HG02798 (cell line): ENCODE measurements around the gene CAMTA1.
"Not testable (repeated sequence)": the region's sequence is repeated elsewhere in the genome, so short reads cannot be mapped to it uniquely, and the experiment has no call there.

Experiments
- ATAC-seq: cut with Tn5 transposase; IDR thresholded peaks from one replicate; pipeline ENCODE4 v1.9.1; 2021; ENCODE audit warnings: mild to moderate bottlenecking; ENCODE audit not compliant: unreplicated experiment, poor library complexity

CAMTA1 gene, protein sequence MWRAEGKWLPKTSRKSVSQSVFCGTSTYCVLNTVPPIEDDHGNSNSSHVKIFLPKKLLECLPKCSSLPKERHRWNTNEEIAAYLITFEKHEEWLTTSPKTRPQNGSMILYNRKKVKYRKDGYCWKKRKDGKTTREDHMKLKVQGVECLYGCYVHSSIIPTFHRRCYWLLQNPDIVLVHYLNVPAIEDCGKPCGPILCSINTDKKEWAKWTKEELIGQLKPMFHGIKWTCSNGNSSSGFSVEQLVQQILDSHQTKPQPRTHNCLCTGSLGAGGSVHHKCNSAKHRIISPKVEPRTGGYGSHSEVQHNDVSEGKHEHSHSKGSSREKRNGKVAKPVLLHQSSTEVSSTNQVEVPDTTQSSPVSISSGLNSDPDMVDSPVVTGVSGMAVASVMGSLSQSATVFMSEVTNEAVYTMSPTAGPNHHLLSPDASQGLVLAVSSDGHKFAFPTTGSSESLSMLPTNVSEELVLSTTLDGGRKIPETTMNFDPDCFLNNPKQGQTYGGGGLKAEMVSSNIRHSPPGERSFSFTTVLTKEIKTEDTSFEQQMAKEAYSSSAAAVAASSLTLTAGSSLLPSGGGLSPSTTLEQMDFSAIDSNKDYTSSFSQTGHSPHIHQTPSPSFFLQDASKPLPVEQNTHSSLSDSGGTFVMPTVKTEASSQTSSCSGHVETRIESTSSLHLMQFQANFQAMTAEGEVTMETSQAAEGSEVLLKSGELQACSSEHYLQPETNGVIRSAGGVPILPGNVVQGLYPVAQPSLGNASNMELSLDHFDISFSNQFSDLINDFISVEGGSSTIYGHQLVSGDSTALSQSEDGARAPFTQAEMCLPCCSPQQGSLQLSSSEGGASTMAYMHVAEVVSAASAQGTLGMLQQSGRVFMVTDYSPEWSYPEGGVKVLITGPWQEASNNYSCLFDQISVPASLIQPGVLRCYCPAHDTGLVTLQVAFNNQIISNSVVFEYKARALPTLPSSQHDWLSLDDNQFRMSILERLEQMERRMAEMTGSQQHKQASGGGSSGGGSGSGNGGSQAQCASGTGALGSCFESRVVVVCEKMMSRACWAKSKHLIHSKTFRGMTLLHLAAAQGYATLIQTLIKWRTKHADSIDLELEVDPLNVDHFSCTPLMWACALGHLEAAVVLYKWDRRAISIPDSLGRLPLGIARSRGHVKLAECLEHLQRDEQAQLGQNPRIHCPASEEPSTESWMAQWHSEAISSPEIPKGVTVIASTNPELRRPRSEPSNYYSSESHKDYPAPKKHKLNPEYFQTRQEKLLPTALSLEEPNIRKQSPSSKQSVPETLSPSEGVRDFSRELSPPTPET (N-terminal part only)

GRCh38 chr1:6785318-6785727 lies at the start of gene CAMTA1:
CAMTA1 (plus strand) TSS chr1:6785454; CDS start chr1:6785531, 77 bp downstream.
- ATAC-seq: peak; percentile 78

- ATAC-seq: no peak
Measured at GRCh38 chr1:6738987-6739676, 46.1 kb upstream of the CAMTA1 start.

- ATAC-seq: not testable (repeated sequence)
Measured at GRCh38 chr1:6742676-6743188, 42.5 kb upstream of the CAMTA1 start.

DNA sequence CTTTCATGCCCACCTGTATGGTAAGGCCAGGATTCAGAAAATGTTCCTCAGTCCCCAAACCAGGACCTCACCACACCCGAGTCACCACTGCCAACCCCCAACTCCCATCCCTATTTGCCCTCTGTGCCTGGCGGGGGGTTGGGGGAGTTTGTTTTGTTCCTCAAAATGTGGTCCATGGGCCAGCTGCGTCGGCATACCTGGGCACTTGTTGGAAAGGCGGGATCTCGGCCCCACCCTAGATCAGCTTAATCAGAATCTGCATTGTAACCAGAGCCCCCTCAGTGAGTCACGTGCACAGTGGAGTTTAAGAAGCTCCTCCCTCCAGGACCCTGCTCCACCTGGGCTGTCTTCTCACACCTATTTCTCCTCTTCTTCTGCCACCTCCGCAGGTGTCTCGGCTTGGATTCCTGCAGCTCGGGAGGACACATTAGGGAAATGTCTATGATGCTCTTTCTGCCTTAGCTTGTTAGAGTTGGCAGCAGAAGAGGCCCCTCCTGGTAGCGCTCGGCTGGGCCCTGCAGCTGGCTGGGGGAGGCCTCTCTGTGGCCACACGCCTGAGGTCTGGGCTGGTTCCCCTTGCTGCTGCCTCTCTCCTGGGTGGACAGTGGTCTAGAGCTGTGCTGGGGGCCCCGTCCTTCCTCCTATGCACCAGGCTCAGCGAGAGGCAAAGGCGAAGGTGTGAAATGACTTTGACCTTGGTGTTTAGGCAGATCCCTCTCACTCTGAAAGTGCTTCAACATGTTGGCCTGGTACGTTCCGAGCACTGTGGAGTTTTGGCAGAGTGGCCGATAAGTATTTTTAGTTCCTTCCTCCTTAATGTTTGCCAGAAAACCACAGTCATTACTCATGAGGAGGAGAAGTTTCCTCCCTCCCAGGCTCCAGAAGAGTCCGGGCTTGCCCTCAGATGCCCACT lies 41.8 kb upstream of the CAMTA1 start:
- no peak for ATAC-seq

DNA sequence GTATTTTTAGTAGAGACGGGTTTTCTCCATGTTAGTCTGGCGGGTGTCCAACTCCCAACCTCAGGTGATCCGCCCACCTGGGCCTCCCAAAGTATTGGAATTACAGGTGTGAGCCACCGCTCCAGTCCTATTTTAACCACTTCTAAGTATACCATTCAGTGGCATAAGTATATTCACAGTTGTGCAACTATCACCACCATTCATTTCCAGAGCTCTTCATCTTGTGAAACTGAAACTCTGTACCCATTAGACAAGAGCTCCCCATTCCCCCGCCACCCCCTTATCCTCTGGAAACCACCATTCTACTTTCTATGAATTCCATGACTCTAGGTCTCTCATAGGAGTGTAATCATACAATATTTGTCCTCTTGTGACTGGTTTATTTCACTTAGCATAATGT lies 40.2 kb upstream of the CAMTA1 start:
- no peak for ATAC-seq

GRCh38 chr1:6747674-6748073 lies 37.6 kb upstream of the CAMTA1 start:
- no peak for ATAC-seq

GRCh38 chr1:6750490-6750889 lies 34.8 kb upstream of the CAMTA1 start:
- ATAC-seq: no peak

DNA sequence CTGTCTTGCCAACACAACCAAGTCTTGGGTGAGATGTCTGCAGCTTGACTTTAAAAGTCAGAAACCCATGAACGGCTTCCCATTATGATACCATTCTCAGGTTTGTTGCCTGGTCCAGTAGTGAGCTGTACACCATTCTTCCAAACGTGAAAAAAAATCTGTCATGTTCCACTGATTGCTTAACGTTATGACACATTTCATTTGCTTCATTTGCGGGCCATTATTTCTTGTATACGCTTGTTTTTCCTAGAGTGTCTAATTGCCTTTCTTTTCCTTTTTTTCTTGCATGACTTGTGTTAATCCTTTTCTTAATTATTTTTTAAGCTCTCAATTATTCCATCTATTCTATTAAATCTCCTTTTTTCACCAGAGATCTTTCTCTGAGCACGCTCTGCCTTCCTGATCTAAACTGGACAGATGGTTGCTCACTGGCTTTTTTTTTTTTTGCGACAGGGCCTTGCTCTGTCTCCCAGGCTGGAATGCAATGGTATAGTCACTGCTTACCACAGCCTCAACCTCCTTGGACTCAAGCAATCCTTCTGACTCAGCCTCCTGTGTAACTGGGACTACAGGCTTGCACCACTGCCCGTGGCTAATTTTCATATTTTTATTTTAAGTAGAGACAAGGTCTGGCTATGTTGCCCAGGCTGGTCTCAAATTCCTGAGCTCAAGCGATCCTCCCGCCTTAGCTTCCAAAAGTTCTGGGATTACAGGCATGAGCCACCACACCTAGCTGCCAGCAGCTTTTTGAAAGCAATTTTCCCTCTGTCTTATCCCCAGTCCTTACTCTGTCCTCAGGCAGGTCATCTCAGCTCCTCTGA lies 31.7 kb upstream of the CAMTA1 start:
- ATAC-seq: no peak

- ATAC-seq: no peak
Measured at GRCh38 chr1:6756457-6756856, 28.8 kb upstream of the CAMTA1 start.

DNA sequence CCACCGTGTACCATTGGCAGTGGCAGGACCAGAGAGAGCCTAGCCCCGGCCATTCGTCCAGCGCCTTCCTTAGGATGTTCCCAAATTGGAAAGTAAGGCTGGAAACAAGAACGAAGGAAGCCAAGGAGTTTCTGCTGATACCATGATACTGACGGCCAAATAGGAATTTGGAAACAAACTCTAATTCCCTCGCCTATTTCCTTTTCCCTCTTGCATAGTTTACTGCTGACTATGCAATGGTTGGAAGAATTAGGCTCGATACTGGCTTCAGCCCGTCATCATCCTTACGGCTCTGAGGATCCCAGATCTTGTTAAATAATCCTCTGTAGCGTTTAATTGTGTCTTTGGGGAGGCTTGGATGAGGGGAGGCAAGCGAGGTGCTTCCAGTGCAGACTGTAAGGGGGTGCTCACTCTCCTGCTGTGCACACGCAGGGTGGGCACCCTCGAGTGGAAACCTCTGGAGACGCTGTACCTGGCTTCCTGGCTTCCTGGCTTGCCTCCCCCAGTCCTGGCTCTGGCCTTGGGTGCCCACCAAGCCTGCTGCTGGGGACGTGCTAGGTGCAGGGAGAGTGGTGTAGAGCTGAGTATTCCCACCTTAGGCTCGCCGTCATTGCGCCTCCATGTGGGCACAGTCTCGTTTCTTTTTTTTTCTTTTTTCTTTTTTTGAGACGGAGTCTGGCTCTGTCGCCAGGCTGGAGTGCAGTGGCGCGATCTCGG lies 27.4 kb upstream of the CAMTA1 start:
- no peak for ATAC-seq

DNA sequence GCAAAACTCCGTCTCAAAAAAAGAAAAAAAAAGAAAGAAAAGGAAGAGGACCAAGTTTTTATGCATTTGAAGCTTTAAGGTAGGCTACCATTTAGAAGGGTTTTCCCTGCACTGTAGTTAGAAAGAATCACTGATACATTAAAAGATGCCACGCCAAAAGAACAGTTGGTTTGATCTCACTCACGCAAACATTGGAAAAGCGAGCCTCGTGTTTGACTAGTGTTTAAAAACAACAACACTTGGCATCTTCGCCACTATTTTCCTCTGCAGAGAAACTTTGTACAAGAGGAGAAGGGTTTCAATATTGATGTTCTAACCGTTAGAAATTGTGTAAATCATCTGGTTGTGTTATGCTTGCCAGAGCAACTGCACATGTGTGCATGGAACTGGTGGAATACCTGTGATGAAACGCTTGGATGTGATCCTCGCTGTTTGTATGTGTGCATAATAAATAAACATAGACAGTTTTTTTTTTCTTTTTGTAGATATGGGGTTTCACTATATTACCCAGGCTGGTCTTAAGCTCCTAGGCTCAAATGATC lies 24.0 kb upstream of the CAMTA1 start:
- no peak for ATAC-seq

DNA sequence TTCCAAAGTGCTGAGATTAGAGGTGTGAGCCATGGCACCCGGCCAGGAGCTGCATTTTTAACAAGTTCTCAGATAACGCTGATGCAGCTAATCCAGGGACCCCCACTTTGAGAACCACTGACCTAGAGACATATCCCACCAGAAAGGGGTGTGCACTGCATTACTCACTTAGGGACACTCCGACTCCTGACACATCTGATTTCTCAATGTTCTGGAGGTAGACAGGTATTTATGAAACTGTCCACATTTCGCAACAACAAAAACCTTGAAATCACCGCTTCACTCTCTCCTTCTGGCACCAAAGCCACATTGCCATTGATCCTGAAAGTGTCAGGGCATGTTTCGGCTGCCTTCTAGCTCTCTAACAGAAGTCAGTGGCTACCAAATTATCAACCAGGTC lies 23.2 kb upstream of the CAMTA1 start:
- no peak for ATAC-seq

DNA sequence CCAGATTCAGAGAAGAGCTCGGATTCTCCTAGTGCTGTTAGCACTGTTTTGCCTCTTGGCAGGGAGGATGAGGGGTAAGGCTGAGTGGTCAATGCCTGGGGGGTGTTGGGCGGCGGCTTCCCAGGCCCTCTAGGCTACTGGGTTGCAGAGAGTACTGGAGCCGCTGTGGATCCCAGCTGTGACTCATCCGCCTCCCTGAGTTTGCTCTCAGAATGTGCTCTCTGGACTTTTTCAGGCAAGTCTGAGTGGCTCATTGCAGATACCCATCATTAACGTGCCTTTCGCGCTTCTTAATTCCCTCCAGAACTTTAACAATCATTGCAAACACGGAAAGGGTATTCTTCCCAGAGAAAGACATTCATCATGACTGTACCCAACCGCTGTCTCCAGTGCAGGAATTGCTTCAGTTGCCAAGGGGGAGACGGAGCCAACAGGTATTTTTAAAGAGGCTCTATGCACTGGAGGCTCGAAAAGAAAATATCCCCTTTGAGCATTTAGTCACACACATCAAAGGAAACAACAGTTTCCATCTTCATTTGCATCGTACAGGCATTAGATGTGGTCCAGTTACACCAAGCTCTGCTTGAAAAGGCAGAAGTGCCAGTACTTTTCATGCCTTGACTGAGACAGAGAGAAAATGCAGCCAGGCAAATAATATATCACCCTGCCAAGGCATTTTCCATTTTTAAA lies 14.4 kb upstream of the CAMTA1 start:
- no peak for ATAC-seq

- no peak for ATAC-seq
Measured at GRCh38 chr1:6771441-6771769, 13.8 kb upstream of the CAMTA1 start.

- ATAC-seq: no peak
Measured at GRCh38 chr1:6774381-6774780, 10.9 kb upstream of the CAMTA1 start.

DNA sequence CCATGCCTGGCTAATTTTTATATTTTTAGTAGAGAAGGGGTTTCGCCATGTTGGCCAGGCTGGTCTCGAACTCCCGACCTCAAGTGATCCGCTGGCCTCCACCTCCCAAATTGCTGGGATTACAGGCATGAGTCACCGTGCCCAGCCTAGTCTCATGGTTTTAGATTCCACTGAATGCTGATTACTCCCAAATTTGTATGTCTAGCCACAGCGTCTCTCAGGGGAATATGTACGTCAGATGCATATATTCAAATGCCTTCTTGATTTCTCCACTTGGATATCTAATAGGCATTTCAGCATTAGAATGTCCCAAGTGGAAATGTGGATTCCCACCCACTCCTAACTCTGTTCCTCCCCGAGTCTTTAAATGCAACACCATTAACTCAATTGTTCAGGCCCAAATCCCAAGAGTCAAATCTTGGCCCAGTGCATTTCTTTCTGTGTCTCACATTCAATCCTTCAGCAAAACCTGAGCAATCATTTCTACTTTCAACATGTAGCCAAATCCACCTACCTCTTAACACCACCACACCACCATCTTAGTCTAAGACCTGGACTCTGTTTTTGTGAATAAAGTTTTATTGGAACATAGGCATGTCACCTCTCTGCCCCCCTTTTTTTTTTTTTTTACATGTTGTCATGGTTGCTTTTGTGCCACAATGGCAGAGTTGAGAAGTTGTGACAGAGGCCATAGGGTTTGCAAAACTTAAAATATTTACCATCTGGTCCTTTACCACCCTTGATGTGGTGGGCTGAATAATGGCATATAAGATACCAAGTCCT lies 9.8 kb upstream of the CAMTA1 start:
- ATAC-seq: no peak
